Left ventricle myocardium inferior (tissue), 1 donor: ENCODE data around the gene HNRNPH2. TPM values are rescaled to one million over a fixed set of nuclear protein-coding genes. Genes with fewer than 3 reads are reported as not detected.

Experiments
- DNase-seq: peaks from one replicate; pipeline ENCODE4 v3.0.0-alpha.2; 2020
- H3K27ac ChIP-seq: fragments of 200-600 bp; replicated peaks from 2 replicates; pipeline ENCODE4 v1.8.0; 2021
- H3K27me3 ChIP-seq: fragments of 200-600 bp; 2 replicates; pipeline ENCODE4 v1.8.0; 2021; ENCODE audit warnings: low read depth
- H3K36me3 ChIP-seq: fragments of 200-600 bp; 2 replicates; pipeline ENCODE4 v1.8.0; 2021
- H3K4me1 ChIP-seq: fragments of 200-600 bp; 2 replicates; pipeline ENCODE4 v1.8.0; 2021
- H3K4me3 ChIP-seq: fragments of 200-600 bp; 2 replicates; pipeline ENCODE4 v1.8.0; 2021; ENCODE audit warnings: mild to moderate bottlenecking, moderate library complexity
- H3K9me3 ChIP-seq: fragments of 200-600 bp; replicated peaks from 2 replicates; pipeline ENCODE4 v1.8.0; 2021
- CTCF ChIP-seq: fragments of 200-600 bp; IDR thresholded peaks from 2 replicates; pipeline ENCODE4 v1.8.0; 2021; ENCODE audit warnings: antibody characterized with exemption, mild to moderate bottlenecking, borderline replicate concordance
- intact Hi-C: fragments of 100-400 bp; cut with micrococcal nuclease; formaldehyde crosslinking; loops from one replicate; pipeline ENCODE4 v1.11.0; 2022
- total RNA-seq: library from RNA; stranded (reverse); fragmentation: NEBNext Ultra II Directional; extraction: Animal tissue kit (Norgen Biotek cat#: 25700); gene quantifications from one replicate; pipeline ENCODE4 v1.2.1, GENCODE V29; 2021
- donor health status: DM: no; HTN: yes; CAD: no; lungs with severe emphysema.

HNRNPH2 gene
- total RNA-seq, 1 donor from 2014 or later = 51.4 TPM

GRCh38 chrX:101417190-101417589 lies 9.2 kb downstream of the HNRNPH2 start:
- H3K27me3 ChIP-seq = no peaks in the 10 kb centered on the region
- H3K4me3 ChIP-seq = no peak overlapping the region
- no peaks in the 10 kb centered on the region for H3K9me3 ChIP-seq
- H3K36me3 ChIP-seq = peaks cover 5% of the 10 kb centered on the region
- intact Hi-C loops = no loop called here
- peak overlapping the region; percentile 95 for H3K27ac ChIP-seq
- no peak for DNase-seq
- H3K4me1 ChIP-seq = peaks cover 30% of the 10 kb centered on the region
- TF ChIP-seq CTCF = no peak

GRCh38 chrX:101417981-101418841 lies 10.2 kb downstream of the HNRNPH2 start:
- intact Hi-C loops = no loop called here
- H3K4me1 ChIP-seq = peaks cover 26% of the 10 kb centered on the region
- DNase-seq = peak; percentile 72
- no peaks in the 10 kb centered on the region for H3K27me3 ChIP-seq
- H3K36me3 ChIP-seq = no peaks in the 10 kb centered on the region
- TF ChIP-seq CTCF = no peak
- H3K9me3 ChIP-seq = no peaks in the 10 kb centered on the region
- peak overlapping the region; percentile 76 for H3K4me3 ChIP-seq
- peak overlapping the region; percentile 95 for H3K27ac ChIP-seq

- peaks cover 26% of the 10 kb centered on the region for H3K4me1 ChIP-seq
- no peak for DNase-seq
- H3K36me3 ChIP-seq = no peaks in the 10 kb centered on the region
- H3K4me3 ChIP-seq = peak overlapping the region; percentile 76
- no peaks in the 10 kb centered on the region for H3K9me3 ChIP-seq
- no peak for TF ChIP-seq CTCF
- intact Hi-C loops = no loop called here
- peak overlapping the region; percentile 95 for H3K27ac ChIP-seq
- no peaks in the 10 kb centered on the region for H3K27me3 ChIP-seq
Measured at GRCh38 chrX:101419489-101419888, 11.5 kb downstream of the HNRNPH2 start.

GRCh38 chrX:101427954-101428353 lies 19.9 kb downstream of the HNRNPH2 start:
- H3K4me3 ChIP-seq = no peak overlapping the region
- DNase-seq = no peak
- H3K4me1 ChIP-seq = no peaks in the 10 kb centered on the region
- peaks cover 12% of the 10 kb centered on the region for H3K9me3 ChIP-seq
- peaks cover 27% of the 10 kb centered on the region for H3K36me3 ChIP-seq
- no peak for TF ChIP-seq CTCF
- intact Hi-C loops = no loop called here
- H3K27me3 ChIP-seq = no peaks in the 10 kb centered on the region
- H3K27ac ChIP-seq = no peak overlapping the region

- Histone ChIP-seq H3K9me3 (peaks cover 12% of the 10 kb centered on the region), H3K36me3 (peaks cover 24% of the 10 kb centered on the region), H3K27ac (no peak overlapping the region), H3K4me1 (no peaks in the 10 kb centered on the region), H3K4me3 (no peak overlapping the region), H3K27me3 (no peaks in the 10 kb centered on the region)
- TF ChIP-seq CTCF = no peak
- intact Hi-C loops = no loop called here
- no peak for DNase-seq
Measured at GRCh38 chrX:101429934-101430333, 21.9 kb downstream of the HNRNPH2 start.
